OCI-LY3 (cell line): ENCODE data around the gene KCNK5.

ENCODE experiments used
- CTCF ChIP-seq: fragments of 200-600, 300-600 bp; sonication (generic); IDR thresholded peaks from 2 replicates; pipeline ENCODE4 v1.5.1; 2014; ENCODE audit warnings: antibody characterized with exemption, low read length, low read depth
- EZH2phosphoT487 ChIP-seq: fragments of 200-600 bp; shearing (Covaris generic); IDR thresholded peaks from 2 replicates; pipeline ENCODE4 v1.6.1; 2018; ENCODE audit warnings: antibody characterized with exemption, mixed run types, low read depth

- TF ChIP-seq CTCF (no peak), EZH2phosphoT487 (no peak)
Measured at GRCh38 chr6:39250507-39250906, 21.2 kb upstream of the KCNK5 start.
